ENCODE measurements around the gene OR10A4.
"Not testable (repeated sequence)": the region's sequence is repeated elsewhere in the genome, so short reads cannot be mapped to it uniquely, and the experiment has no call there.

OR10A4 gene, protein sequence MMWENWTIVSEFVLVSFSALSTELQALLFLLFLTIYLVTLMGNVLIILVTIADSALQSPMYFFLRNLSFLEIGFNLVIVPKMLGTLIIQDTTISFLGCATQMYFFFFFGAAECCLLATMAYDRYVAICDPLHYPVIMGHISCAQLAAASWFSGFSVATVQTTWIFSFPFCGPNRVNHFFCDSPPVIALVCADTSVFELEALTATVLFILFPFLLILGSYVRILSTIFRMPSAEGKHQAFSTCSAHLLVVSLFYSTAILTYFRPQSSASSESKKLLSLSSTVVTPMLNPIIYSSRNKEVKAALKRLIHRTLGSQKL
- total RNA-seq: 0 reads per million in 4 donors

GRCh38 chr11:6876325-6876724 lies at the start of gene OR10A4:
Gene OR10A4 (plus strand): TSS chr11:6876625. CDS start chr11:6876648, 23 bp downstream.
- no peak for DNase-seq

- no peak for DNase-seq
These were observed 48.3 kb upstream of the OR10A4 start for GRCh38 chr11:6828103-6828502.

GRCh38 chr11:6833356-6833755 lies 43.1 kb upstream of the OR10A4 start:
- no peak for DNase-seq

DNA sequence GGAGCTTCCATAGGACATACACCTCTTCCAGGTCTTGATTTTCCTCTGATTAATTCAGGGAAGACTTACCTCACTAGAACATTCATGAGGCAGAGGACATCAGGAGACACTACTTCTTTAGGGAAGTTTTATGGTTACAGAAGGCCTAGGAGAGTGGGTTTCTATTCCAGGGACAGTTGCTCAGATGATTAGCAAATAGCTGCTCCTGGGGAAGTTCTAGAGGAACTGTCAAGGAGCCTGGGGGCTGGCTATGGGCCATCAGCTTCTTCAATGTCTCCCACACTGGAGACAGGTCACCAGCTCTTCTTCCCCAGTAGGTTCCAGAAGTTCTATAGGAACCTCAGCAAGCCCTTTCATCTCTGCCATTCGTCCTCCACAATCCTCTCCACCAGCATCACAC lies 42.4 kb upstream of the OR10A4 start:
- DNase-seq: no peak

DNA sequence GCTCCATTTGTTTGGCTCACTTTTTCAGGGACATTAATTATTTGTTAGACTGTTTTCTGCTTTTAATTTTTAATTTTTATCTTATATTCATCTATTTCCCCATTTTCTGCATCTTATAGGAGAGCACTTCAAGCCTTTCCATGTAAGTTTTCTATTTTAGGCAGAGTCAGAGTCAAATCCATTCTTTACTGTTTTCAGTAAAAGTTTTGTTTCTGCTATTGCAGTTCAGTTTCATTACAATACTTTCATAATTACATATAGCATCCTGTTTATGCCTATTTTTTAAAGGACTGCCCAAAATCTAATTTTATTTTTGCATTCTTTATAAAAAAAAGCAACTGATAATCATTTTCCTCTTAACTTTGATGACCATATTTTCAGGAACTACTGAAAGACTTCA lies 34.7 kb upstream of the OR10A4 start:
- DNase-seq: peak in 1 of 5 donors; percentile 7

DNA sequence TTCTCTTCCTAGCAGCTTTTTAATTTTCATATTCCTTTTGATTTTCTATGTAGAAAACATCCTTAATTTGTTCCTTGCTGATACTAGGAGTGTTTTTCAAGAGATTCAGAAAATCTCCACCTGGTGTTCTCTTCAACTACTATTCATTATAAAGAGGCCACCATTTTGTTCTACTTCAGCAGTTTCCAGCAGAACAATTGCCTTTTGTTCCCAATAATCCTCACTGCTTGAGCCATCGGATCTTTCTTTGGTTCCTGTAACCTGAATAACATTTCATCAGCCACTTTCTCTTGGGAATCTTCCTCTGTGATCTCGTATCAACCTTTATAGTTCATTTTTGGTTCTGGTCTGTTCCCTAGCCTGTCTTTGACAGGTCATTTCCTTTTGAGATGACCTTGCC lies 32.8 kb upstream of the OR10A4 start:
- DNase-seq: no peak

GRCh38 chr11:6844356-6844755 lies 32.1 kb upstream of the OR10A4 start:
- DNase-seq: no peak

GRCh38 chr11:6845383-6845782 lies 31.0 kb upstream of the OR10A4 start, which contains the start of gene OR10A5:
Gene OR10A5 (plus strand): TSS chr11:6845683. CDS start chr11:6845683, 0 bp downstream.
- DNase-seq: no peak

DNA sequence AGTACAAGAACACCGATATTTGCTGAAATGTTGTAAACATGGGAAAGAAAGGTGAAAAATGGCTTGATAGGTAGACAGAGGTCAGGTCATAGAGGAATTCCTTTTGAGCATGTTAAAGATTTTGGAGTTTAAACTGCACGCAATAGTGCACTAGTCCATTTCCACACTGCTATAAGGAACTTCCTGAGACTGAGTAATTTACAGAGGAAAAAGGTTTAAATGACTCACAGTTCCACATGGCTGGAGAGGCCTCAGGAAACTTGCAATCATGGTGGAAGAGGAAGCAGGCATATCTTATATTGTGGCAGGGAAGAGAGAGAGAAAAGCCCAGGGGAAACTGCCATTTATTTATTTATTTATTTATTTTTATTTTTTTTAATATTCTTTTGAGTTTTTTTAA lies 25.9 kb upstream of the OR10A4 start:
- DNase-seq: no peak

DNA sequence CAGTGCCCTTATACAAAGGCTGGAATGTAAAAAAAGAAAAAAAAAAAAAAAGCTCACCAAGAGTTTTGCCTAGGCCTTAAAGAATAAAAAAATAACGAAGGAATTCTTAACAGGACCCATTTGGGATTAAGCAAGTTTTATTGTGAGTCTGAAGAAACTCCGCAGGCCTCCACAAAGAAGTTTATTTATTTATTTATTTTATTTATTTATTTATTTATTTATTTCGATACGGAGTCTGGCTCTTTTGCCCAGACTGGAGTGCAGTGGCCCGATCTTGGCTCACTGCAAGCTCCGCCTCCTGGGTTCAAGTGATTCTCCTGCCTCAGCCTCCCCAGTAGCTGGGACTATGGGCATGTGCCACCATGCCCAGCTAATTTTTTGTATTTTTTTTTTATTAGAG lies 21.6 kb upstream of the OR10A4 start:
- not testable (repeated sequence) for DNase-seq

GRCh38 chr11:6855971-6856541 lies 20.4 kb upstream of the OR10A4 start:
- no peak for DNase-seq

DNA sequence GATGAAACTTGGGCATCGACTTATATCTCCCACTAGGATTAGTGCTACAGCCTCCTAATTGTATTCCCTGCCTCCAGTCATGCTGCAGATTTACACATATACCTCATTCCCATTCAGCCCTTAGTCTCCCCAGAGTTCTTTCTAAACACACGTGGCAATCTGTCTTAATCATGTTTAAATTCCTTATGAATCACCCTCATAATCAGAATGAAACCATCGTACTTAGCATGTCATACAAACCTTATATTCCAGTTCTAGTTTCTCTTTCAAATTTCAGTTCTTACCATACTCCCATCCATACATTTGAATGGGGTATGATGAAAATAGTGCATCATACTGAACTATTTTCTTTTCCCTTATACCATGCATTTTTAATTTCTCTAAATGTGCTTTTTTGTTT lies 19.6 kb upstream of the OR10A4 start:
- peak in 1 of 5 donors; percentile 39 for DNase-seq

- no peak for DNase-seq
These were observed 13.5 kb upstream of the OR10A4 start, which contains the start of gene OR10A2 for GRCh38 chr11:6862961-6863360. Gene OR10A2 (plus strand): TSS chr11:6863057. CDS start chr11:6869755, 6,698 bp downstream.

GRCh38 chr11:6864438-6864837 lies 12.0 kb upstream of the OR10A4 start:
- DNase-seq: no peak

- DNase-seq: no peak
These were observed 5.1 kb upstream of the OR10A4 start for GRCh38 chr11:6871278-6871677.

DNA sequence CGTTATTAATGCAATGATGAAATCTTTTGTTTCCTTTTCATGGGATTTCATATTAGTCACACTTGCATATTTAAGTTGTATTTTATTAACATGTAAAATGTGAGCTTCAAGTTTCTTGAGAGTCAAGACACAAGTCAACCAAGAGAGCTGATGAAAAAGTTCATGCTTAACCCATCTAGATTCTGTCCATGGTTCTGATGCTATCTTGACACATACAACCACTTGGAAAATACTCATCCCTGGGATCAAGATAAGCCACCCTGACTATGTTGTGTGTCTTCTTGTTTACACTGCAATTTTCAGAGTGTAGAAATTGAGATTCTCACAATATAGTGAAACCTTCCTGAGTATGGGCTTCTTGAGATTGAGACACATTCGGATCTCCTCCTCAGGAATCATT lies 664 bp upstream of the OR10A4 start:
- DNase-seq: no peak

- no peak for DNase-seq
These were observed 489 bp downstream of the OR10A4 start for GRCh38 chr11:6876914-6877313.

DNA sequence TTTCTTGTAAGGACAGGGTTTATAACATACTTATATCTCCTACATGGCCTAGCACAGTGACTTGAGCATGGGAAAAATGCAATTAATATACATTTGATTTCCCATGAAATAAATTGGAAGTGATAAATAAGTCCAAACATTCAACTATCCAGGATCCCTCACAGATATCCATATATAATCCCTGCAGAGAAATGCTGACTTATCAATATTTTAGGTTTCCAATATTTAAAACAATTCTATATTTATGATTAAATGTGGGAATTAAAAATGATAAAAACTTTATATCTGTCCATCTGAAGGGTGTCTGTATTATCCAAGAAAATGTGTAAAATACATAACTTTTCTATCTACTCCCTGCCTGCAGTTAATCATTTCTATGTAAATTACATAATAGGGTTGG lies 6.3 kb downstream of the OR10A4 start:
- DNase-seq: no peak

DNA sequence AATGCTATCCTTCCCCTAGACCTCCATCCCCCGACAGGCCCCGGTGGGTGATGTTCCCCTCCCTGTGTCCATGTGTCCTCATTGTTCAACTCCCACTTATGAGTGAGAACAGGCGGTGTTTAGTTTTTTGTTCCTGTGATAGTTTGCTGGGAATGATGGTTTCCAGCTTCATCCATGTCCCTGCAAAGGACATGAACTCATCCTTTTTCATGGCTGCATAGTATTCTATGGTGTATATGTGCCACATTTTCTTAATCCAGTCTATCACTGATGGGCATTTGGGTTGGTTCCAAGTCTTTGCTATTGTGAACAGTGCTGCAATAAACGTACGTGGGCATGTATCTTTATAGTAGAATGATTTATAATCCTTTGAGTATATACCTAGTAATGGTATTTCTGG lies 11.3 kb downstream of the OR10A4 start:
- not testable (repeated sequence) for DNase-seq

GRCh38 chr11:6888830-6889229 lies 12.4 kb downstream of the OR10A4 start:
- no peak for DNase-seq

DNA sequence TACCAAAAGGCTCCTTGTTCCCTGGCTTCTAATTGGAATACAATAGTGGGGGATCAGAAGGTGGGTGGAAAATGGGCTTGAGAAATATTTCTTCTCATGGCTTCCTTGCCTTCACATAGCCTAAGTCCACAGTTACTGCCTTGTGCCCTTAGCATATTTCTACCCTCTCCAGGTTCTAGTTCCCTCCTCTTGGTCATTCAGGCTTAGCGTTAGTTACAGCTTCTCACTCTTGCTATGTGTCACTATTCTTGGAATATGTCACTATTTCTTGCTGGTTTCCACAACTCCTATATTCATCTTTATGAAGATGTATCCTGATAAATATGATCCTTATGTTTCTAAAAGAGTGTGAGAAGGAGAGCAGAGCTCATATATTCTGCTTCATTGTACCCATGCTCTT lies 13.4 kb downstream of the OR10A4 start:
- no peak for DNase-seq

DNA sequence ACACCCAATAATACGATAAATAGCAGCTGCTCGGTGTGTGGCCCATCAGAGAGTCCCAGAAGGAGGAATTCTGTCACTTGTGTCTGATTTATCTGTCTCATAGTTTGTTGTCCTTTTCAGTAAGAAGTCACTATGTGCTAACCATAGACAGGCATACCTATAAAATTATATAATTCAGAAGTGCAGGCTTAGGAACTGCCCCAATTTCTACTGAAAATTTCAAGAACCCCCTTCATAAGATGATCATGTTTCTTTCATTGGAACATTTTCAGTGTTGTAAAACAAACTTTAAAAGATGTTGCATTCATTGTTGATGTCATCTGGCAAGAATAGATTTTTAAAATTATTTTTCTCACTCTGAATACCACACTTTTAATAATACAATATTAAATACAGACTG lies 16.0 kb downstream of the OR10A4 start, which contains the start of gene OR2D2:
Gene OR2D2, minus strand, starts transcription at position 101 of the 400 bp plus-strand sequence. Its CDS starts 0 bp downstream, at position 101.
- DNase-seq: no peak

- DNase-seq: no peak
These were observed 17.7 kb downstream of the OR10A4 start for GRCh38 chr11:6894097-6894496.

- DNase-seq: peak in 1 of 5 donors; percentile 30
These were observed 18.6 kb downstream of the OR10A4 start for GRCh38 chr11:6895010-6895409.
